OCI-LY3 (cell line): Measurements from ENCODE around the gene ZNF408.

Source experiments
- EZH2phosphoT487 ChIP-seq: fragments of 200-600 bp; shearing (Covaris generic); IDR thresholded peaks from 2 replicates; pipeline ENCODE4 v1.6.1; 2018; ENCODE audit warnings: antibody characterized with exemption, mixed run types, low read depth
- TF ChIP-seq, protein P1 (sequence below): fragments of 200-600, 300-600 bp; sonication (generic); IDR thresholded peaks from 2 replicates; pipeline ENCODE4 v1.5.1; 2014; ENCODE audit warnings: antibody characterized with exemption, low read length, low read depth

DNA sequence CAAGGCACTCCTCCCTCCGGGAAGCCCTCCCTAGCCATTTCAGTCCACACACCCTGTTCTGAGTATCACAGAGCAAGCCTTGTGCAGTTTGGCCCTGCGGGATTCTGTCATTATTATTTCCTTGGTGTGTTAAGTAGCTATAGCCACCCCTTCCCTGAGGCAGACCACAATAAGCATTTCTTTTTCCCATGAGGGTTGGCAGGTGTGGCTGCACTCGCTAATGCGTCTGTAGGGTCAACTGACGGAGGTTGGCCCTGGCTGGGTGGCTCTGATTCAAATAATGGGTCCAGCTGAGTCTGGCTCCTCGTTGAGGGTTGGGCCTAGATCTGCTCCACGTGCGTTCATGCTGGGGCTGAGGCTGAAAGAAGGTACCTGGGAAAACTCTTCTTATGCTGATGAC lies 23.3 kb downstream of the ZNF408 start:
- TF ChIP-seq, protein P1, sequence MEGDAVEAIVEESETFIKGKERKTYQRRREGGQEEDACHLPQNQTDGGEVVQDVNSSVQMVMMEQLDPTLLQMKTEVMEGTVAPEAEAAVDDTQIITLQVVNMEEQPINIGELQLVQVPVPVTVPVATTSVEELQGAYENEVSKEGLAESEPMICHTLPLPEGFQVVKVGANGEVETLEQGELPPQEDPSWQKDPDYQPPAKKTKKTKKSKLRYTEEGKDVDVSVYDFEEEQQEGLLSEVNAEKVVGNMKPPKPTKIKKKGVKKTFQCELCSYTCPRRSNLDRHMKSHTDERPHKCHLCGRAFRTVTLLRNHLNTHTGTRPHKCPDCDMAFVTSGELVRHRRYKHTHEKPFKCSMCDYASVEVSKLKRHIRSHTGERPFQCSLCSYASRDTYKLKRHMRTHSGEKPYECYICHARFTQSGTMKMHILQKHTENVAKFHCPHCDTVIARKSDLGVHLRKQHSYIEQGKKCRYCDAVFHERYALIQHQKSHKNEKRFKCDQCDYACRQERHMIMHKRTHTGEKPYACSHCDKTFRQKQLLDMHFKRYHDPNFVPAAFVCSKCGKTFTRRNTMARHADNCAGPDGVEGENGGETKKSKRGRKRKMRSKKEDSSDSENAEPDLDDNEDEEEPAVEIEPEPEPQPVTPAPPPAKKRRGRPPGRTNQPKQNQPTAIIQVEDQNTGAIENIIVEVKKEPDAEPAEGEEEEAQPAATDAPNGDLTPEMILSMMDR = no peak
- TF ChIP-seq EZH2phosphoT487 = no peak
